Left ventricle myocardium inferior (tissue), 1 donor: ENCODE measurements around the gene ADAMTS9. TPM values are rescaled to one million over a fixed set of nuclear protein-coding genes. Genes with fewer than 3 reads are reported as not detected.

ENCODE experiments used
- DNase-seq: peaks from one replicate; pipeline ENCODE4 v3.0.0-alpha.2; 2020
- H3K27ac ChIP-seq: fragments of 200-600 bp; replicated peaks from 2 replicates; pipeline ENCODE4 v1.8.0; 2021
- H3K27me3 ChIP-seq: fragments of 200-600 bp; 2 replicates; pipeline ENCODE4 v1.8.0; 2021; ENCODE audit warnings: low read depth
- H3K36me3 ChIP-seq: fragments of 200-600 bp; 2 replicates; pipeline ENCODE4 v1.8.0; 2021
- H3K4me1 ChIP-seq: fragments of 200-600 bp; 2 replicates; pipeline ENCODE4 v1.8.0; 2021
- H3K4me3 ChIP-seq: fragments of 200-600 bp; 2 replicates; pipeline ENCODE4 v1.8.0; 2021; ENCODE audit warnings: mild to moderate bottlenecking, moderate library complexity
- H3K9me3 ChIP-seq: fragments of 200-600 bp; replicated peaks from 2 replicates; pipeline ENCODE4 v1.8.0; 2021
- intact Hi-C: fragments of 100-400 bp; cut with micrococcal nuclease; formaldehyde crosslinking; loops from one replicate; pipeline ENCODE4 v1.11.0; 2022
- total RNA-seq: library from RNA; stranded (reverse); fragmentation: NEBNext Ultra II Directional; extraction: Animal tissue kit (Norgen Biotek cat#: 25700); gene quantifications from one replicate; pipeline ENCODE4 v1.2.1, GENCODE V29; 2021
- TF ChIP-seq, protein P1 (sequence below): fragments of 200-600 bp; IDR thresholded peaks from 2 replicates; pipeline ENCODE4 v1.8.0; 2021; ENCODE audit warnings: antibody characterized with exemption, mild to moderate bottlenecking, borderline replicate concordance
- donor health status: DM: no; HTN: yes; CAD: no; lungs with severe emphysema.

Gene ADAMTS9
- total RNA-seq, 1 donor from 2014 or later, result 14.7 TPM

DNA sequence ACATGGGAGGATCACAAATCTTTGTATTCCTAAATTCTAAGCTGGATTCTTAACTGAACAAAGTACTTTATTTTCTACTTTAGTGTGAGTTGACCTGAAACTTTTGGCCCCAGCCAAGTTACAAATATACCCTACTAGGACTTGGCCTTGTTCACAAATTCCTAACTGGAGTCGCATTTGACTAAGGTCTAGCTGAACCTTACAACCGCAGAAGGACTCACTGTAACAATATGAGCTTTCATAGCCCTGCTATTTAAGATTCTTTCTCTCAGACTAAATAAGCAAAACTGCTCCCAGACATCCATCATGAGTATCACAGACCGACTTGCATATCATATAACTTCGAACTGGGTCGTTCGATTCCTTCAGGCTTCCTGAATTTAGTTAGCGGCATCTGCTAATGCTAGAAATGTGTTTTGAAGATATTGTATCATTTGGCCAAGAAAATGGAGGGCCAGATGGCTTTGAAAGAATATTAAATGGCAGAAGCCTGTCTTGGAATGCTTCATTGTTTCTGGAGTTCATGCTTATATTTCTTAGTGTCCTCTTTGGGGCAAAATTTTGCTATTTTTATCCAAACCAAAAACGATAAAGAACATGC lies 28.4 kb upstream of the ADAMTS9 start:
- peak overlapping the region; percentile 64 for H3K27ac ChIP-seq

DNA sequence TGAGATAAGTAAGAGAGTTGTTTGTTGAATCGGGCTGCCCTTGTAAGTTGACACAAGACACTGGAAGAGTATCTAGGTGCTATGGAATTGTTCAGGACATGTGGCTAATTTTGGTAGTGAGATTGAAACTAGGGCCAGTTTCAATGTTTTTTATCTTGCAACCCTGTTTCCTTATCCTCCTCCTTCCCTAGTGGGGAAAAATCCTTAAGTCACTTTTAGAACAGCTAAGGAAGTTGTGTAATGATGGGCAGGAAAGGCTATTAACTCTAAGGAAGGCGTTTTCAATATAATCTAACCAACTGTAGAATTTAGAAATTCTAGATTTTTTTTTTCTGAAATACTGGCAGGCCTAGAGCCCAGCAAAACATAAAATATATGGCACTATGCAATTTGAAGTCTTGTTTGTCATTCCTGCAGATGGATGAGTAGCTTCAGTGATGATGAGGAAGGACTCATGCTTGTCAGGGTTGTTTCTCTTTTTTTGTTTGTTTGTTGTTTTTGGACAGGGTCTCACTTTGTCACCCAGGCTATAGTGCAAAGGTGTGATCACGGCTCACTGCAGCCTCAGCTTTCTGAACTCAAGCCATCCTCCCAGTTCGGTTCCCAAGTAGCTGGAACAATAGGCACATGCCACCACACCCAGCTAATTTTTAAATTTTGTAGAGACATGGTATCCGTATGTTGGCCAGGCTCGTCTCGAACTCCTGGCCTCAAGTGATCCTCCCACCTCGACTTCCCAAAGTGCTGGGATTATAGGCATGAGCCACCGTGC lies 27.6 kb upstream of the ADAMTS9 start:
- intact Hi-C loops, result no loop called here
- Histone ChIP-seq H3K4me3 (no peak overlapping the region), H3K9me3 (no peaks in the 10 kb centered on the region), H3K27ac (peak overlapping the region; percentile 64), H3K36me3 (no peaks in the 10 kb centered on the region), H3K4me1 (peaks cover 22% of the 10 kb centered on the region), H3K27me3 (no peaks in the 10 kb centered on the region)
- no peak for DNase-seq
- TF ChIP-seq, protein P1, sequence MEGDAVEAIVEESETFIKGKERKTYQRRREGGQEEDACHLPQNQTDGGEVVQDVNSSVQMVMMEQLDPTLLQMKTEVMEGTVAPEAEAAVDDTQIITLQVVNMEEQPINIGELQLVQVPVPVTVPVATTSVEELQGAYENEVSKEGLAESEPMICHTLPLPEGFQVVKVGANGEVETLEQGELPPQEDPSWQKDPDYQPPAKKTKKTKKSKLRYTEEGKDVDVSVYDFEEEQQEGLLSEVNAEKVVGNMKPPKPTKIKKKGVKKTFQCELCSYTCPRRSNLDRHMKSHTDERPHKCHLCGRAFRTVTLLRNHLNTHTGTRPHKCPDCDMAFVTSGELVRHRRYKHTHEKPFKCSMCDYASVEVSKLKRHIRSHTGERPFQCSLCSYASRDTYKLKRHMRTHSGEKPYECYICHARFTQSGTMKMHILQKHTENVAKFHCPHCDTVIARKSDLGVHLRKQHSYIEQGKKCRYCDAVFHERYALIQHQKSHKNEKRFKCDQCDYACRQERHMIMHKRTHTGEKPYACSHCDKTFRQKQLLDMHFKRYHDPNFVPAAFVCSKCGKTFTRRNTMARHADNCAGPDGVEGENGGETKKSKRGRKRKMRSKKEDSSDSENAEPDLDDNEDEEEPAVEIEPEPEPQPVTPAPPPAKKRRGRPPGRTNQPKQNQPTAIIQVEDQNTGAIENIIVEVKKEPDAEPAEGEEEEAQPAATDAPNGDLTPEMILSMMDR, result no peak

More for the DNA sequence above, 28.4 kb upstream of the ADAMTS9 start:
- no peak for DNase-seq
- TF ChIP-seq, protein P1, result no peak
- Histone ChIP-seq H3K27me3 (no peaks in the 10 kb centered on the region), H3K9me3 (no peaks in the 10 kb centered on the region), H3K36me3 (no peaks in the 10 kb centered on the region), H3K4me1 (peaks cover 22% of the 10 kb centered on the region), H3K4me3 (no peak overlapping the region)
- intact Hi-C loops, result no loop called here

DNA sequence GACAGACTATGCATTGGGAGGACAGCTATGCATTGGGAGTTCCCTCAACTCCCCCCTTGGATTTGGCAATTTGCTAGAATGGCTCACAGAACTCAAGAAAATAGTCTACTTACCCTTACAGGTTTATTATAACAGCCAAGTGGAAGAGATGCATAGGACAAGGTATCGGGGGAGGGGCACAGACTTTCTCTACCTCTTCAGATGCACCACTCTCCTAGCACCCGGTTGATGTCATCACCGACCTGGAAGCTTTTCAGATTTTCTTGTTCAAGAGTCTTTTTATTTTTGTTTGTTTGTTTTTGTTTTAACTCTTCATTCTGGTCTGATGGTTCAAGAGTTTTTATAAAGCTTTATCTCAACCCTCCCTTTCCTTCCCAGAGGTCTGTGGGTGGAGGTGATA lies 20.7 kb upstream of the ADAMTS9 start:
- Histone ChIP-seq H3K27me3 (no peaks in the 10 kb centered on the region), H3K27ac (no peak overlapping the region), H3K4me1 (no peaks in the 10 kb centered on the region), H3K9me3 (no peaks in the 10 kb centered on the region), H3K4me3 (no peak overlapping the region), H3K36me3 (no peaks in the 10 kb centered on the region)
- intact Hi-C loops, result no loop called here
- no peak for DNase-seq
- TF ChIP-seq, protein P1, result no peak

DNA sequence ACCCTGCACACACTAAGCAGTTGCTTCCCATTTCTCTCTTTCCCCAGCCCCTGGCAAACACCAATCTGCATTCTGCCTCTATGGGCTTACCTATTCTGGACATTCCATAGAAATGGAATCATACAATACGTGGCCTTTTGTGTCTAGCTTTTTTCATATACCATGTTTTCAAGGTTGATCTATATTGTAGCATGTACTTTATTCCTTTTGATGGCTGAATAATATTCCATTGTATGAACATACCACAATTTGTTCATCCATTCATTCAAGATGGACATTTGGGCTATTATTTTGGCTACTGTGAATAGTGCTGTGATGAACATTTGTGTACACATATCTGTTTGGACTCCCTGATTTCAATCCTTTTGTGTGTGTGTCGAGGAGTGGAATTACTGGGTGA lies 18.1 kb upstream of the ADAMTS9 start:
- TF ChIP-seq, protein P1, result no peak
- no peak for DNase-seq
- Histone ChIP-seq H3K27ac (no peak overlapping the region), H3K9me3 (no peaks in the 10 kb centered on the region), H3K27me3 (no peaks in the 10 kb centered on the region), H3K4me3 (no peak overlapping the region), H3K4me1 (peaks cover 7% of the 10 kb centered on the region), H3K36me3 (no peaks in the 10 kb centered on the region)
- intact Hi-C loops, result no loop called here

DNA sequence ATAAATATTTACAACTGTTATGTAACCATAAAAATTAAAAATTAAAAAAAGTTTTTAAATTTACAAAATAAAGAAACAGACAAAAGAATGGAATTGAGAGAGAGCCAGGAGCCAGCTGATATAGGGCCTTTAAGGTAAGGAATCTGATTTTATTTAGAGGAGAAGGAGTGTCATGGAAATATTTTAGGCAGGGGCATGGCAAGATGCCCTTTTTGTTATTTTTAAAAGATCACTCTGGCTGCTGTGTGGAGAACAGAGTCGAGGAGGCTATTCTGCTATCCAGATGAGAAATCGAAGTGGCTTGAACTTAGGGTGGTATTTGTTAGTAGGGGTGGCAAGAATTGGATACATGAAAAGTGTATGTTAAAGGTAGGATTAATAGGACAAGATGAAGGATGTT lies 9.1 kb upstream of the ADAMTS9 start:
- TF ChIP-seq, protein P1, result no peak
- no peak for DNase-seq
- Histone ChIP-seq H3K4me3 (no peak overlapping the region), H3K27me3 (no peaks in the 10 kb centered on the region), H3K27ac (no peak overlapping the region), H3K36me3 (no peaks in the 10 kb centered on the region), H3K4me1 (peaks cover 27% of the 10 kb centered on the region), H3K9me3 (peaks cover 11% of the 10 kb centered on the region)
- intact Hi-C loops, result no loop called here
